IMR-90 (cell line): ENCODE data around the gene CLDN10. TPM values are rescaled to one million over a fixed set of nuclear protein-coding genes. Genes with fewer than 3 reads are reported as not detected.

Experiments used
- ATAC-seq: fragments of 200-7000 bp; cut with Tn5 transposase; 2 replicates; pipeline ENCODE4 v1.9.1; 2020; ENCODE audit warnings: low read depth, mild to moderate bottlenecking, moderate library complexity
- BruUV-seq: library from RNA; stranded (reverse); fragments of 400-500 nt; replicated peaks from 2 replicates; lab custom pipeline; 2021; lab: Mats Ljungman, UMichigan
- CTCF ChIA-PET: fragments of 300-600 bp; formaldehyde crosslinking; extraction: SDS; loops from one replicate; lab custom pipeline; 2021; ENCODE audit warnings: antibody characterized with exemption; lab: Yijun Ruan, JAX
- POLR2A ChIA-PET: fragments of 300-600 bp; sonication (Branson Sonifier 250); formaldehyde crosslinking; loops from one replicate; lab custom pipeline; 2022; ENCODE audit warnings: antibody characterized with exemption; ENCODE audit not compliant: unreplicated experiment; lab: Charles Lee
- DNase-seq: peaks from one replicate; pipeline ENCODE4 v3.0.0; 2013
- H2AFZ ChIP-seq: replicated peaks from 2 replicates; pipeline ENCODE3; 2013; ENCODE audit warnings: low read length, mild to moderate bottlenecking; ENCODE audit not compliant: poor library complexity
- H2AK5ac ChIP-seq: 2 replicates; pipeline ENCODE4 v1.6.1; 2013; ENCODE audit warnings: low read depth, low read length, inconsistent platforms
- H2AK9ac ChIP-seq: replicated peaks from 2 replicates; pipeline ENCODE3; 2013; ENCODE audit warnings: mild to moderate bottlenecking, low read depth, low read length, moderate library complexity; ENCODE audit not compliant: poor library complexity
- H2BK120ac ChIP-seq: 2 replicates; pipeline ENCODE4 v1.6.1; 2013; ENCODE audit warnings: low read depth, low read length, inconsistent platforms
- H2BK15ac ChIP-seq: 3 replicates; pipeline ENCODE4 v1.6.1; 2013; ENCODE audit warnings: low read depth, low read length, inconsistent platforms
- H2BK20ac ChIP-seq: 2 replicates; pipeline ENCODE4 v1.6.1; 2013; ENCODE audit warnings: low read depth, mild to moderate bottlenecking, inconsistent platforms, low read length, moderate library complexity
- H2BK5ac ChIP-seq: 2 replicates; pipeline ENCODE4 v1.6.1; 2013; ENCODE audit warnings: mild to moderate bottlenecking, low read depth, low read length, inconsistent platforms; ENCODE audit not compliant: poor library complexity, severe bottlenecking
- H3K14ac ChIP-seq: replicated peaks from 2 replicates; pipeline ENCODE4 v1.6.1; 2013; ENCODE audit warnings: low read depth, low read length, inconsistent platforms
- H3K18ac ChIP-seq: 2 replicates; pipeline ENCODE4 v1.6.1; 2013; ENCODE audit warnings: low read depth, low read length, control low read depth
- H3K23ac ChIP-seq: 2 replicates; pipeline ENCODE4 v1.6.1; 2013; ENCODE audit warnings: low read depth, low read length, inconsistent platforms
- H3K27ac ChIP-seq: 2 replicates; pipeline ENCODE4 v1.5.1; 2013; ENCODE audit warnings: mild to moderate bottlenecking, control low read depth, low read length; ENCODE audit not compliant: insufficient read depth
- H3K27me3 ChIP-seq: 2 replicates; pipeline ENCODE4 v1.6.1; 2013; ENCODE audit warnings: low read length; ENCODE audit not compliant: control insufficient read depth, insufficient read depth
- H3K36me3 ChIP-seq: 2 replicates; pipeline ENCODE4 v1.6.1; 2013; ENCODE audit warnings: low read length, mixed read lengths; ENCODE audit not compliant: control insufficient read depth, insufficient read depth
- H3K4ac ChIP-seq: 2 replicates; pipeline ENCODE4 v1.6.1; 2013; ENCODE audit warnings: low read depth, low read length, inconsistent platforms
- H3K4me1 ChIP-seq: 2 replicates; pipeline ENCODE4 v1.6.1; 2013; ENCODE audit warnings: low read length, mixed read lengths; ENCODE audit not compliant: control insufficient read depth, insufficient read depth
- H3K4me2 ChIP-seq: 2 replicates; pipeline ENCODE4 v1.6.1; 2013; ENCODE audit warnings: low read depth, mild to moderate bottlenecking, control low read depth, low read length, moderate library complexity
- H3K4me3 ChIP-seq: 2 replicates; pipeline ENCODE4 v1.5.1; 2013; ENCODE audit warnings: low read depth, mild to moderate bottlenecking, control low read depth, low read length, moderate library complexity; ENCODE audit not compliant: insufficient read depth
- H3K56ac ChIP-seq: 2 replicates; pipeline ENCODE4 v1.6.1; 2013; ENCODE audit warnings: low read length, inconsistent platforms; ENCODE audit not compliant: insufficient read depth; ENCODE audit errors: extremely low read depth
- H3K79me1 ChIP-seq, 2 experiments: 2 replicates each; pipeline ENCODE4 v1.6.1; 2013; ENCODE audit warnings: low read length in 2 of 2, inconsistent platforms in 1 of 2, low read depth in 1 of 2
- H3K9ac ChIP-seq: 2 replicates; pipeline ENCODE4 v1.6.1; 2013; ENCODE audit warnings: low read depth, low read length, control low read depth
- H3K9me1 ChIP-seq: 2 replicates; pipeline ENCODE4 v1.6.1; 2013; ENCODE audit warnings: low read length, inconsistent platforms; ENCODE audit not compliant: insufficient read depth
- H3K9me3 ChIP-seq: 2 replicates; pipeline ENCODE4 v1.6.1; 2013; ENCODE audit warnings: low read length; ENCODE audit not compliant: control insufficient read depth, insufficient read depth
- H4K20me1 ChIP-seq: 2 replicates; pipeline ENCODE4 v1.6.1; 2013; ENCODE audit warnings: low read length, inconsistent platforms; ENCODE audit not compliant: insufficient read depth
- H4K5ac ChIP-seq: 2 replicates; pipeline ENCODE4 v1.6.1; 2013; ENCODE audit warnings: mild to moderate bottlenecking, low read depth, low read length, control low read depth
- H4K8ac ChIP-seq, 2 experiments: 2 replicates each; pipeline ENCODE4 v1.6.1; 2013; ENCODE audit warnings: low read depth in 2 of 2, low read length in 2 of 2, control low read depth in 1 of 2, inconsistent platforms in 1 of 2
- H4K91ac ChIP-seq: 2 replicates; pipeline ENCODE4 v1.6.1; 2013; ENCODE audit warnings: low read depth, low read length, inconsistent platforms; ENCODE audit not compliant: insufficient read depth
- CEBPB ChIP-seq: IDR thresholded peaks from 2 replicates; pipeline ENCODE4 v1.6.1; 2012; ENCODE audit warnings: low read depth, low read length, improper control_type of control experiment
- WGBS, 2 experiments: methylation state at CpG; one replicate each; pipeline versions ENCODE4 v1.1.5 to v1.1.7; 2013; ENCODE audit warnings: missing lambda C conversion rate in 2 of 2; ENCODE audit not compliant: insufficient read length in 1 of 2; ENCODE audit errors: extremely low coverage in 2 of 2; 5-methylcytosine and 5-hydroxymethylcytosine counted together
- dilution Hi-C: fragments of 300-500 bp; cut with HindIII; formaldehyde crosslinking; loops from one replicate; pipeline ENCODE4 v1.14.3; 2018; ENCODE audit warnings: low sequenced_read_pairs; ENCODE audit not compliant: unreplicated experiment
- in situ Hi-C: fragments of 300-500 bp; cut with MboI; formaldehyde crosslinking; loops from 3 replicates; pipeline ENCODE4 v1.14.3; 2019; ENCODE audit warnings: low sequenced_read_pairs, inconsistent platforms, mixed read lengths
- intact Hi-C: fragments of 100-400 bp; cut with micrococcal nuclease; formaldehyde crosslinking; loops from 2 replicates; pipeline ENCODE4 v1.10.0; 2022
- polyA plus RNA-seq, 3 experiments: library from polyadenylated mRNA; depleted of rRNA; stranded (reverse); fragments of >200 nt; gene quantifications; 2 replicates each; pipeline ENCODE4 v1.2.3, GENCODE V29; 2012; ENCODE audit warnings: low replicate concordance in 1 of 3
- total RNA-seq: library from RNA; depleted of rRNA; stranded (reverse); fragments of >200 nt; gene quantifications from 2 replicates; pipeline ENCODE4 v1.2.3, GENCODE V29; 2012
- TF ChIP-seq, protein P1 (sequence below): fragments of 150-350 bp; IDR thresholded peaks from 2 replicates; pipeline ENCODE4 v1.6.1; 2017; ENCODE audit warnings: mild to moderate bottlenecking, antibody characterized with exemption, low read length, low read depth

CLDN10 gene
- total and polyA plus RNA-seq, 2 of the 4 experiments (the other 2 are of a cell fraction), result not detected

GRCh38 chr13:95628488-95628887 is 76.0 kb downstream of the CLDN10 start:
- no peak overlapping the region for H3K23ac ChIP-seq
- peaks cover 50% of the 10 kb centered on the region for H3K36me3 ChIP-seq
- no peak overlapping the region for H2BK15ac ChIP-seq
- ChIA-PET CTCF (no interaction called here), POLR2A (no interaction called here)
- dilution Hi-C loops, result no loop called here
- BruUV-seq, result no TSS peak
- TF ChIP-seq CEBPB, result peak; percentile 57
- TF ChIP-seq, protein P1, sequence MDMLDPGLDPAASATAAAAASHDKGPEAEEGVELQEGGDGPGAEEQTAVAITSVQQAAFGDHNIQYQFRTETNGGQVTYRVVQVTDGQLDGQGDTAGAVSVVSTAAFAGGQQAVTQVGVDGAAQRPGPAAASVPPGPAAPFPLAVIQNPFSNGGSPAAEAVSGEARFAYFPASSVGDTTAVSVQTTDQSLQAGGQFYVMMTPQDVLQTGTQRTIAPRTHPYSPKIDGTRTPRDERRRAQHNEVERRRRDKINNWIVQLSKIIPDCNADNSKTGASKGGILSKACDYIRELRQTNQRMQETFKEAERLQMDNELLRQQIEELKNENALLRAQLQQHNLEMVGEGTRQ, result no peak
- in situ Hi-C loops, result no loop called here
- no peak overlapping the region for H3K9ac ChIP-seq
- no peak overlapping the region for H2AFZ ChIP-seq
- H4K20me1 ChIP-seq, result peaks cover 6% of the 10 kb centered on the region
- no peak overlapping the region for H2AK5ac ChIP-seq
- no peak overlapping the region for H3K18ac ChIP-seq
- H3K79me1 ChIP-seq, result peaks cover 4 to 6% of the 10 kb centered on the region in 2 experiments; a peak in 3 of 4 replicates
- H3K56ac ChIP-seq, result no peak overlapping the region
- no peak overlapping the region for H4K91ac ChIP-seq
- intact Hi-C loops, result no loop called here
- no peak overlapping the region for H3K4ac ChIP-seq
- no peaks in the 10 kb centered on the region; the same call in 1 of the 2 replicates for H3K9me3 ChIP-seq
- ATAC-seq (0 out of 2 replicates have a peak, but pooled peaks have one; percentile 22), DNase-seq (no peak)
- no peak overlapping the region for H3K4me3 ChIP-seq
- no peak overlapping the region for H2BK20ac ChIP-seq
- no peak overlapping the region for H4K5ac ChIP-seq
- no peak overlapping the region for H2AK9ac ChIP-seq
- no peak overlapping the region for H3K4me2 ChIP-seq
- H3K27me3 ChIP-seq, result no peaks in the 10 kb centered on the region
- WGBS, 2 experiments, result no CpG with 5 or more reads among the region's 1 CpG
- H4K8ac ChIP-seq, result no peak overlapping the region
- no peak overlapping the region for H3K14ac ChIP-seq
- H2BK5ac ChIP-seq, result no peak overlapping the region
- peaks cover 8% of the 10 kb centered on the region; the same call in 1 of the 2 replicates for H3K9me1 ChIP-seq
- H3K4me1 ChIP-seq, result peaks cover 2% of the 10 kb centered on the region; the same call in 1 of the 2 replicates
- no peak overlapping the region for H2BK120ac ChIP-seq
- H3K27ac ChIP-seq, result no peak overlapping the region
